NCI-H526 treated with DMSO at 0.1 percent for 48 hours (cell line): ENCODE data around the gene CRP.
"Not testable (repeated sequence)": the region's sequence is repeated elsewhere in the genome, so short reads cannot be mapped to it uniquely, and the experiment has no call there.

ENCODE experiments used
- DNase-seq: peaks from one replicate; lab custom pipeline; 2025; lab: John Stamatoyannopoulos, UW

The CRP gene

GRCh38 chr1:159714529-159714928 is at the start of gene CRP:
Gene CRP (minus strand): TSS chr1:159714589. CDS start chr1:159714485, 104 bp downstream.
- no peak for DNase-seq

- no peak for DNase-seq
Measured at GRCh38 chr1:159763686-159764085, 49.3 kb upstream of the CRP start.

GRCh38 chr1:159756397-159756796 is 42.0 kb upstream of the CRP start:
- DNase-seq = no peak

- DNase-seq = no peak
Measured at GRCh38 chr1:159755451-159756007, 41.1 kb upstream of the CRP start.

- no peak for DNase-seq
Measured at GRCh38 chr1:159753386-159753785, 39.0 kb upstream of the CRP start.

GRCh38 chr1:159752135-159752580 is 37.8 kb upstream of the CRP start:
- DNase-seq = no peak

- DNase-seq = no peak
Measured at GRCh38 chr1:159751031-159751430, 36.6 kb upstream of the CRP start.

GRCh38 chr1:159750621-159751020 is 36.2 kb upstream of the CRP start:
- DNase-seq = no peak

- no peak for DNase-seq
Measured at GRCh38 chr1:159749630-159750029, 35.2 kb upstream of the CRP start.

- DNase-seq = no peak
Measured at GRCh38 chr1:159748370-159748769, 34.0 kb upstream of the CRP start.

GRCh38 chr1:159746666-159747065 is 32.3 kb upstream of the CRP start:
- no peak for DNase-seq

GRCh38 chr1:159743651-159744410 is 29.4 kb upstream of the CRP start:
- DNase-seq = no peak

GRCh38 chr1:159737238-159737916 is 23.0 kb upstream of the CRP start:
- no peak for DNase-seq

GRCh38 chr1:159723188-159723587 is 8.8 kb upstream of the CRP start:
- not testable (repeated sequence) for DNase-seq

GRCh38 chr1:159719990-159720389 is 5.6 kb upstream of the CRP start:
- DNase-seq = no peak

GRCh38 chr1:159715855-159716254 is 1.5 kb upstream of the CRP start:
- no peak for DNase-seq

- DNase-seq = no peak
Measured at GRCh38 chr1:159712080-159712479, 2.3 kb downstream of the CRP start.

GRCh38 chr1:159707472-159708260 is 6.7 kb downstream of the CRP start:
- DNase-seq = no peak

- no peak for DNase-seq
Measured at GRCh38 chr1:159705904-159706256, 8.5 kb downstream of the CRP start.

GRCh38 chr1:159705251-159705903 is 9.0 kb downstream of the CRP start:
- DNase-seq = no peak

GRCh38 chr1:159704481-159704880 is 9.9 kb downstream of the CRP start:
- DNase-seq = no peak

GRCh38 chr1:159700312-159700711 is 14.1 kb downstream of the CRP start:
- DNase-seq = no peak
